Colonic mucosa (tissue), 4 donors: Measurements from ENCODE around the gene PCDHB8. TPM values are rescaled to one million over a fixed set of nuclear protein-coding genes. Genes with fewer than 3 reads are reported as not detected.
"Not testable (repeated sequence)": the region's sequence is repeated elsewhere in the genome, so short reads cannot be mapped to it uniquely, and the experiment has no call there.

ENCODE experiments used
- DNase-seq: peaks from one replicate; pipeline ENCODE4 v3.0.0-alpha.2; 2020
- H3K27ac ChIP-seq: fragments of 200-600 bp; one replicate; pipeline ENCODE4 v1.8.0; 2021
- H3K27me3 ChIP-seq: fragments of 200-600 bp; one replicate; pipeline ENCODE4 v1.8.0; 2021
- H3K36me3 ChIP-seq: fragments of 200-600 bp; one replicate; pipeline ENCODE4 v1.8.0; 2021
- H3K4me1 ChIP-seq: fragments of 200-600 bp; one replicate; pipeline ENCODE4 v1.8.0; 2021; ENCODE audit warnings: mild to moderate bottlenecking
- H3K4me3 ChIP-seq: fragments of 200-600 bp; one replicate; pipeline ENCODE4 v1.8.0; 2021
- H3K9ac ChIP-seq, 2 donors: one replicate each; pipeline ENCODE4 v1.7.0; 2013; ENCODE audit warnings: control low read depth in 2 of 2, low read depth in 2 of 2, low read length in 2 of 2
- H3K9me3 ChIP-seq: fragments of 200-600 bp; one replicate; pipeline ENCODE4 v1.8.0; 2021
- intact Hi-C: fragments of 100-400 bp; cut with DNase I; formaldehyde crosslinking; loops from one replicate; pipeline ENCODE4 v1.14.1; 2022
- total RNA-seq, 2 donors: library from RNA; stranded (reverse); fragmentation: NEBNext Ultra II Directional in 1 of 2; extraction: Animal tissue kit (Norgen Biotek cat#: 25700) in 1 of 2; gene quantifications; one replicate each; pipeline ENCODE4 v1.2.1, GENCODE V29; 2021
- TF ChIP-seq, protein P1 (sequence below): fragments of 200-600 bp; IDR thresholded peaks from one replicate; pipeline ENCODE4 v1.8.0; 2022; ENCODE audit warnings: antibody characterized with exemption, mild to moderate bottlenecking
- donor health status: healthy.
- donor health status: DM: no; HTN: no; CAD: no.
- donor health status: DM: no; HTN: no; CAD: no.

Gene PCDHB8
- total RNA-seq, 2 donors from 2014 or later, result 0.25 to 0.40 TPM

DNA sequence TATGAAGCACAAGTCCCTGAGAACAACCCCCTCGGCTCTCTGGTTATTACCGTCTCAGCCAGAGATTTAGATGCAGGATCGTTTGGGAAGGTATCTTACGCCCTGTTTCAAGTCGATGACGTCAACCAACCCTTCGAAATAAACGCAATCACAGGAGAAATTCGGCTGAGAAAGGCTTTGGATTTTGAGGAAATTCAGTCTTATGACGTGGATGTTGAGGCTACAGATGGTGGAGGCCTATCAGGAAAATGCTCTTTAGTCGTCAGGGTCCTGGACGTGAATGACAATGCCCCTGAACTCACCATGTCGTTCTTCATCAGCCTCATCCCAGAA, 26.6 kb upstream of the PCDHB8 start:
- Histone ChIP-seq H3K27me3 (no peaks in the 10 kb centered on the region), H3K27ac (no peak overlapping the region), H3K4me3 (no peak overlapping the region), H3K36me3 (no peaks in the 10 kb centered on the region), H3K9ac (no peak overlapping the region), H3K4me1 (no peaks in the 10 kb centered on the region), H3K9me3 (no peaks in the 10 kb centered on the region)
- intact Hi-C loops, result no loop called here
- no peak for DNase-seq
- TF ChIP-seq, protein P1, sequence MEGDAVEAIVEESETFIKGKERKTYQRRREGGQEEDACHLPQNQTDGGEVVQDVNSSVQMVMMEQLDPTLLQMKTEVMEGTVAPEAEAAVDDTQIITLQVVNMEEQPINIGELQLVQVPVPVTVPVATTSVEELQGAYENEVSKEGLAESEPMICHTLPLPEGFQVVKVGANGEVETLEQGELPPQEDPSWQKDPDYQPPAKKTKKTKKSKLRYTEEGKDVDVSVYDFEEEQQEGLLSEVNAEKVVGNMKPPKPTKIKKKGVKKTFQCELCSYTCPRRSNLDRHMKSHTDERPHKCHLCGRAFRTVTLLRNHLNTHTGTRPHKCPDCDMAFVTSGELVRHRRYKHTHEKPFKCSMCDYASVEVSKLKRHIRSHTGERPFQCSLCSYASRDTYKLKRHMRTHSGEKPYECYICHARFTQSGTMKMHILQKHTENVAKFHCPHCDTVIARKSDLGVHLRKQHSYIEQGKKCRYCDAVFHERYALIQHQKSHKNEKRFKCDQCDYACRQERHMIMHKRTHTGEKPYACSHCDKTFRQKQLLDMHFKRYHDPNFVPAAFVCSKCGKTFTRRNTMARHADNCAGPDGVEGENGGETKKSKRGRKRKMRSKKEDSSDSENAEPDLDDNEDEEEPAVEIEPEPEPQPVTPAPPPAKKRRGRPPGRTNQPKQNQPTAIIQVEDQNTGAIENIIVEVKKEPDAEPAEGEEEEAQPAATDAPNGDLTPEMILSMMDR, result no peak

DNA sequence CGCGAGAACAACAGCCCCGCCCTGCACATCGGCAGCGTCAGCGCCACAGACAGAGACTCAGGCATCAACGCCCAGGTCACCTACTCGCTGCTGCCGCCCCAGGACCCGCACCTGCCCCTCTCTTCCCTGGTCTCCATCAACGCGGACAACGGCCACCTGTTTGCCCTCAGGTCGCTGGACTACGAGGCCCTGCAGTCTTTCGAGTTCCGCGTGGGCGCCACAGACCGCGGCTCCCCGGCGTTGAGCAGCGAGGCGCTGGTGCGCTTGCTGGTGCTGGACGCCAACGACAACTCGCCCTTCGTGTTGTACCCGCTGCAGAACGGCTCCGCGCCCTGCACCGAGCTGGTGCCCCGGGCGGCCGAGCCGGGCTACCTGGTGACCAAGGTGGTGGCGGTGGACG, 26.0 kb upstream of the PCDHB8 start:
- H3K4me1 ChIP-seq, H3K36me3 ChIP-seq, H3K9ac ChIP-seq, H3K27me3 ChIP-seq, H3K4me3 ChIP-seq, DNase-seq, H3K27ac ChIP-seq, H3K9me3 ChIP-seq, intact Hi-C loops: not testable (repeated sequence)

DNA sequence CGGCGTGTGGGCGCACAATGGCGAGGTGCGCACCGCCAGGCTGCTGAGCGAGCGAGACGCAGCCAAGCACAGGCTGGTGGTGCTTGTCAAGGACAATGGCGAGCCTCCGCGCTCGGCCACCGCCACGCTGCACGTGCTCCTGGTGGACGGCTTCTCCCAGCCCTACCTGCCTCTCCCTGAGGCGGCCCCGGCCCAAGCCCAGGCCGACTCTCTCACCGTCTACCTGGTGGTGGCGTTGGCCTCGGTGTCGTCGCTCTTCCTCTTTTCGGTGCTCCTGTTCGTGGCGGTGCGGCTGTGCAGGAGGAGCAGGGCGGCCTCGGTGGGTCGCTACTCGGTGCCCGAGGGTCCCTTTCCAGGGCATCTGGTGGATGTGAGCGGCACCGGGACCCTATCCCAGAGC, 25.5 kb upstream of the PCDHB8 start:
- H3K36me3 ChIP-seq, H3K9ac ChIP-seq, H3K9me3 ChIP-seq, H3K4me1 ChIP-seq, H3K27ac ChIP-seq, intact Hi-C loops, H3K27me3 ChIP-seq, DNase-seq, H3K4me3 ChIP-seq: not testable (repeated sequence)

DNA sequence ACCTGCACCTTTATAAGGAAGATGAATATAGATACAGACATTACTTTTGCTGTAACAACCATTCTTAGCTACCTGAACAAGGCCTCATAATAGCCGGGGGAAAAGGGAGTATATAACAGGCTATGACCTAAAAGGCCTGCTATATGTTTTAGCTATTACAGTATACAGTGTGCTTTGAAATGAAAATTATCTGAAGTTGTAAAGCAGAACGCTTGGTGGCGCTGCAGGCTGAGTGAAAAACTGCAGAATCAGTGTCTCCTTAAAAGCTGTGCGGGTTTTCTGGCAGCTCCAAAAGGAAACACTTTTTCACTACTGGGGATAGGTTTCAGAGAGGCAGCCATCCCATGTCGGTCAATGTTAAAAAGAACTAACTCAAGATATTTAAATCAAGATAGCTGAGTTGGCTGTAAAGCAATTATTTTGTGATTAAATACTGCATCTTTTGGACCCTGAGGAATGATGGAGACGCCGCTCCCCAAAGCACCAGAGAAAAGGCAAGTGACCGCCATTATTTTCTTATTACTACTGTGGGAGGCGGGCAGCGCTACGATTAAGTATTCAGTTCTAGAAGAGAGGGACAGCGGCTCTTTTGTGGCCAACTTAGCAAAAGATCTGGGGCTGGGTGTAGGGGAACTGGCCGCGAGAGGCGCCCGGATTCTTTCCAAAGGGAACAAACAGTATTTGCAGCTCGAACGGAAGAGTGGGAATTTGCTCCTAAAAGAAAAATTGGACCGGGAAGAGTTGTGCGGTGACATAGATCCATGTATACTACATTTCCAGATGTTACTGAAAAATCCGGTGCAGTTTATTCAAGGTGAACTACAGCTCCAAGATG, 21.8 kb upstream of the PCDHB8 start:
- intact Hi-C loops, result no loop called here
- Histone ChIP-seq H3K36me3 (no peaks in the 10 kb centered on the region), H3K9me3 (no peaks in the 10 kb centered on the region), H3K27me3 (no peaks in the 10 kb centered on the region), H3K9ac (no peak overlapping the region), H3K4me1 (no peaks in the 10 kb centered on the region), H3K4me3 (no peak overlapping the region), H3K27ac (no peak overlapping the region)
- DNase-seq, result no peak
- TF ChIP-seq, protein P1, result no peak

DNA sequence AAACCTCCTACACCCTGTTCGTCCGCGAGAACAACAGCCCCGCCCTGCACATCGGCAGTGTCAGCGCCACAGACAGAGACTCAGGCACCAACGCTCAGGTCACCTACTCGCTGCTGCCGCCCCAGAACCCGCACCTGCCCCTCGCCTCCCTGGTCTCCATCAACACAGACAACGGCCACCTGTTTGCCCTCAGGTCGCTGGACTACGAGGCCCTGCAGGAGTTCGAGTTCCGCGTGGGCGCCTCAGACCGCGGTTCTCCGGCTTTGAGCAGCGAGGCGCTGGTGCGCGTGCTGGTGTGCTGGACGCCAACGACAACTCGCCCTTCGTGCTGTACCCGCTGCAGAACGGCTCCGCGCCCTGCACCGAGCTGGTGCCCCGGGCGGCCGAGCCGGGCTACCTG, 20.2 kb upstream of the PCDHB8 start:
- intact Hi-C loops, H3K9me3 ChIP-seq, H3K9ac ChIP-seq, H3K4me3 ChIP-seq, H3K36me3 ChIP-seq, H3K4me1 ChIP-seq, DNase-seq, H3K27me3 ChIP-seq, H3K27ac ChIP-seq: not testable (repeated sequence)

DNA sequence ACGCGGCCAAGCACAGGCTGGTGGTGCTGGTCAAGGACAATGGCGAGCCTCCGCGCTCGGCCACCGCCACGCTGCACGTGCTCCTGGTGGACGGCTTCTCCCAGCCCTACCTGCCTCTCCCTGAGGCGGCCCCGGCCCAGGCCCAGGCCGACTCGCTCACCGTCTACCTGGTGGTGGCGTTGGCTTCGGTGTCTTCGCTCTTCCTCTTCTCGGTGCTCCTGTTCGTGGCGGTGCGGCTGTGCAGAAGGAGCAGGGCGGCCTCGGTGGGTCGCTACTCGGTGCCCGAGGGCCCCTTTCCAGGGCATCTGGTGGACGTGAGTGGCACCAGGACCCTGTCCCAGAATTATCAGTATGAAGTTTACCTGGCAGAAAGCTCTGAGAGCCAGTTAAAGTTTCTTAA, 19.7 kb upstream of the PCDHB8 start:
- DNase-seq, H3K9me3 ChIP-seq, H3K9ac ChIP-seq, intact Hi-C loops, H3K27ac ChIP-seq, H3K27me3 ChIP-seq, H3K4me3 ChIP-seq, H3K4me1 ChIP-seq, H3K36me3 ChIP-seq: not testable (repeated sequence)

DNA sequence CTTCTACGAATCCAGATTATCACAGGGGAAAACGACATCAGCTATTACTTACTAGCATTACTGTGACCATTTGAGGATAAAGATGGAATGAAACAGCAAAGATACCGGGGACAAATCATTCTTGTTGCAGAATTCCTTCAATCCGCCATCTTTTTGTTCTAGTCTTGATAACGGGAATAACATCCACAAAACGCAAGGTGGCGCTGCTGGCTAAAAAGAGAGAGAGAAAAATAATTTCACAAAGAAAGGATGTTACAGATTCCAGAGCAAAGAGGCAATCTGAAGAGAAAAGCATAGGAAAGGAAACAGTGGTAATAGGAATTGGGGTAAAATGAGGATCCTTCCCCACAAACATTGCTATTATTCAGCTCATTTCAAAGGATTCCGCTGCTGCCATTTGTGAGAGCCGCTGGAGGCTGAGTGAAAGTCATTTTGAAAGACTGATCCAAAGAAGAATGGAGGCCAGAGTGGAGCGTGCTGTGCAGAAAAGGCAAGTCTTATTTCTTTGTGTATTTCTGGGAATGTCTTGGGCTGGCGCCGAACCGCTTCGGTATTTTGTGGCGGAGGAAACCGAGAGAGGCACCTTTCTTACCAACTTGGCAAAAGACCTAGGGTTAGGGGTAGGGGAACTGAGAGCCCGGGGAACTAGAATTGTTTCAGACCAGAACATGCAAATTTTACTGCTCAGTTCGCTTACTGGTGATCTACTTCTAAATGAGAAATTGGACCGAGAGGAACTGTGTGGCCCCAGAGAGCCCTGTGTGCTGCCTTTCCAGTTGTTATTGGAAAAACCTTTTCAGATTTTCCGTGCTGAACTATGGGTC, 5.0 kb upstream of the PCDHB8 start, which contains the start of gene PCDHB7:
TSS of gene PCDHB7 (plus strand) at position 264 of the 824 bp plus-strand sequence. CDS start at position 456, 192 bp downstream.
- Histone ChIP-seq H3K9ac (no peak within 1 kb of the TSS), H3K9me3 (no peaks in the 10 kb centered on the region), H3K36me3 (no peaks in the 10 kb centered on the region), H3K27ac (no peak within 1 kb of the TSS), H3K4me3 (no peak within 1 kb of the TSS), H3K27me3 (no peaks in the 10 kb centered on the region), H3K4me1 (no peaks in the 10 kb centered on the region)
- DNase-seq, result no peak
- intact Hi-C loops, result no loop called here
- TF ChIP-seq, protein P1, result no peak

DNA sequence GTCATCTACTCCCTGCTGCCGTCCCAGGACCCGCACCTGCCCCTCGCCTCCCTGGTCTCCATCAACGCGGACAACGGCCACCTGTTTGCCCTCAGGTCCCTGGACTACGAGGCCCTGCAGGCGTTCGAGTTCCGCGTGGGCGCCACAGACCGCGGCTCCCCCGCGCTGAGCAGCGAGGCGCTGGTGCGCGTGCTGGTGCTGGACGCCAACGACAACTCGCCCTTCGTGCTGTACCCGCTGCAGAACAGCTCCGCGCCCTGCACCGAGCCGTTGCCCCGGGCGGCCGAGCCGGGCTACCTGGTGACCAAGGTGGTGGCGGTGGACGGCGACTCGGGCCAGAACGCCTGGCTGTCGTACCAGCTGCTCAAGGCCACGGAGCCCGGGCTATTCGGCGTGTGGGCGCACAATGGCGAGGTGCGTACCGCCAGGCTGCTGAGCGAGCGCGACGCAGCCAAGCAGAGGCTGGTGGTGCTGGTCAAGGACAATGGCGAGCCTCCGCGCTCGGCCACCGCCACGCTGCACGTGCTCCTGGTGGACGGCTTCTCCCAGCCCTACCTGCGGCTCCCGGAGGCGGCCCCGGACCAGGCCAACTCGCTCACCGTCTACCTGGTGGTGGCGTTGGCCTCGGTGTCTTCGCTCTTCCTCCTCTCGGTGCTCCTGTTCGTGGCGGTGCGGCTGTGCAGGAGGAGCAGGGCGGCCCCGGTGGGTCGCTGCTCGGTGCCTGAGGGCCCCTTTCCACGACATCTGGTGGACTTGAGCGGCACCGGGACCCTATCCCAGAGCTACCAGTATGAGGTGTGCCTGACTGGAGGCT, 3.1 kb upstream of the PCDHB8 start:
- H3K4me3 ChIP-seq, intact Hi-C loops, H3K9ac ChIP-seq, DNase-seq, H3K9me3 ChIP-seq, H3K27me3 ChIP-seq, H3K4me1 ChIP-seq, H3K36me3 ChIP-seq, H3K27ac ChIP-seq: not testable (repeated sequence)
